ENCODE results near the gene ABI2. TPM values are rescaled to one million over a fixed set of nuclear protein-coding genes. Genes with fewer than 3 reads are reported as not detected.

ABI2 gene
- total RNA-seq, 5 donors from 2014 or later (not counting 1 experiment from before 2014, with no cell fraction given): 22.3 to 29.4 (median 26.7) TPM

DNA sequence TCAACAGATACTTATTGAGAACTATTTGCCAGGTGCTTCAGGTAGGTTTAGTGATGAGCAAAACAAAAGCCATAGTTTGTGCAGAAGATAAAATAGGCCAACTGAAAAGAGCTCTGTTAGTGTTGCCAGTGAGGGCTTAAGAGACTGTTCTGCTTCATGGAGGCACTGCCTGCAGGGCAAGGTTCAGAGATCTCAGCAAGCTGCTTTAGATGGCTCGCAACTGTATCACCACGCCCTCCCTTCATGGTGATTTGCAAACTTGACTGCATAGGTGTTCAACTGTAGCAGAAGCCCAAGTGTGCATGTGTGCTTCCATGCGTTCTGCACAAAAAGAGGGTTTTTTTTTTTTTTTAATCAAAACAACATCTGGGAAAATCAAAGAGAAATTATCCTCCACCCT, 122.4 kb downstream of the ABI2 start:
- H3K27me3 ChIP-seq (replicated peaks in 1 of 2; ENCODE audit: control insufficient read depth in 2 of 2, extremely low read depth in 1 of 2, insufficient read depth in 2 of 2, low read length in 1 of 2): no peaks in the 10 kb centered on the region
- CTCF ChIA-PET: interaction anchor here (0.6 to 0.7 kb wide), 7 partner anchors 9 to 1367 kb away, joined by 3 to 5 read pairs (median 3); no protein-coding TSS in a partner anchor
- no peak overlapping the region for H3K27ac Mint-ChIP-seq

DNA sequence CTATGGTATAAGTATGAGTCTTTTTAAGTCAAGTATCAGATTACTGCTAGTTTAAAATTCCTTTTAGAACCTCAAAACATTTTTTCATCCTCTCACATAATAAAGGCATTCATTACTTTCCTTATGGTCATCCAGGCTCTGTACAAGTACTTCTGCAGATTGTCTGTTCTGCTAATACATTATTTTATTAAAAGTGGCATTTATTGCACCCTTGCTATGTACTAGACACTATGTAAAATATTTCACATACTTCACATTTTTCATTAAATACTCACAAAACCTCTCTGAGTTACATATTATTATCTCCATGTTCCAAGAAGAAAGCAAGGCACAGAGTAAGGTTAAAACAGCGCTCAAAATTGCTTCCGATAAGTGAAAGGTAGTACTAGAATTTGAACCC, 122.8 kb downstream of the ABI2 start:
- DNase-seq: no peak
- Histone ChIP-seq H3K27ac (ENCODE audit: low read length) (no peak overlapping the region), H3K27me3 (replicated peaks in 1 of 2; ENCODE audit: control insufficient read depth in 2 of 2, extremely low read depth in 1 of 2, insufficient read depth in 2 of 2, low read length in 1 of 2) (no peaks in the 10 kb centered on the region), H3K4me1 (ENCODE audit: control insufficient read depth in 1 of 2, extremely low read depth in 1 of 2, insufficient read depth in 2 of 2, low read length in 2 of 2) (no peaks in the 10 kb centered on the region), H3K9me3 (no peaks in the 10 kb centered on the region), H3K36me3 (ENCODE audit: control insufficient read depth in 2 of 2, extremely low read depth in 1 of 2, insufficient read depth in 1 of 2, low read length in 1 of 2) (no peaks in the 10 kb centered on the region), H3K4me3 (ENCODE audit: control insufficient read depth in 1 of 2, extremely low read depth in 1 of 2, low read length in 1 of 2) (no peak overlapping the region)
- POLR2A ChIA-PET: no interaction called here
- peaks cover 0 to 4% (median under 1%) of the 10 kb centered on the region in 3 donors for H3K4me1 Mint-ChIP-seq
- H3K27me3 Mint-ChIP-seq: no peaks in the 10 kb centered on the region
- CTCF ChIA-PET: no interaction called here
- H3K4me3 Mint-ChIP-seq: no peak overlapping the region
- no peaks in the 10 kb centered on the region for H3K9me3 Mint-ChIP-seq
- no peak overlapping the region for H3K27ac Mint-ChIP-seq
- H3K36me3 Mint-ChIP-seq: no peaks in the 10 kb centered on the region
- no CpG with 5 or more reads among the region's 2 CpGs for WGBS (ENCODE audit: insufficient coverage)
- ATAC-seq (replicated peaks in 1 of 4): no peak

More for the DNA sequence above, 122.4 kb downstream of the ABI2 start:
- DNase-seq (no peak), ATAC-seq (replicated peaks in 1 of 4) (no peak)
- Mint-ChIP-seq H3K9me3 (no peaks in the 10 kb centered on the region), H3K4me1 (peaks cover 0 to 4% (median 2%) of the 10 kb centered on the region in 3 donors), H3K4me3 (no peak overlapping the region), H3K27me3 (no peaks in the 10 kb centered on the region), H3K36me3 (no peaks in the 10 kb centered on the region)
- Histone ChIP-seq H3K36me3 (ENCODE audit: control insufficient read depth in 2 of 2, extremely low read depth in 1 of 2, insufficient read depth in 1 of 2, low read length in 1 of 2) (no peaks in the 10 kb centered on the region), H3K9me3 (no peaks in the 10 kb centered on the region), H3K4me1 (ENCODE audit: control insufficient read depth in 1 of 2, extremely low read depth in 1 of 2, insufficient read depth in 2 of 2, low read length in 2 of 2) (no peaks in the 10 kb centered on the region), H3K4me3 (ENCODE audit: control insufficient read depth in 1 of 2, extremely low read depth in 1 of 2, low read length in 1 of 2) (no peak overlapping the region), H3K27ac (ENCODE audit: low read length) (no peak overlapping the region)
- POLR2A ChIA-PET: no interaction called here
- 100% methylated on average over 2 of the region's 3 CpGs for WGBS (ENCODE audit: insufficient coverage)

- ATAC-seq (replicated peaks in 1 of 4) (no peak), DNase-seq (no peak)
- H3K4me3 Mint-ChIP-seq: no peak overlapping the region
- H3K36me3 Mint-ChIP-seq: no peaks in the 10 kb centered on the region
- WGBS (ENCODE audit: insufficient coverage): no CpG with 5 or more reads among the region's 1 CpG
- Histone ChIP-seq H3K27ac (ENCODE audit: low read length) (no peak overlapping the region), H3K27me3 (replicated peaks in 1 of 2; ENCODE audit: control insufficient read depth in 2 of 2, extremely low read depth in 1 of 2, insufficient read depth in 2 of 2, low read length in 1 of 2) (no peaks in the 10 kb centered on the region), H3K4me1 (ENCODE audit: control insufficient read depth in 1 of 2, extremely low read depth in 1 of 2, insufficient read depth in 2 of 2, low read length in 2 of 2) (no peaks in the 10 kb centered on the region), H3K36me3 (ENCODE audit: control insufficient read depth in 2 of 2, extremely low read depth in 1 of 2, insufficient read depth in 1 of 2, low read length in 1 of 2) (no peaks in the 10 kb centered on the region), H3K9me3 (no peaks in the 10 kb centered on the region), H3K4me3 (ENCODE audit: control insufficient read depth in 1 of 2, extremely low read depth in 1 of 2, low read length in 1 of 2) (no peak overlapping the region)
- POLR2A ChIA-PET: no interaction called here
- no peaks in the 10 kb centered on the region for H3K27me3 Mint-ChIP-seq
- H3K4me1 Mint-ChIP-seq: peaks cover 0 to 4% (median 0%) of the 10 kb centered on the region in 3 donors
- no peak overlapping the region for H3K27ac Mint-ChIP-seq
- CTCF ChIA-PET: no interaction called here
- H3K9me3 Mint-ChIP-seq: no peaks in the 10 kb centered on the region
Observed at GRCh38 chr2:203451689-203452088, 123.5 kb downstream of the ABI2 start.

GRCh38 chr2:203453858-203454451, 125.8 kb downstream of the ABI2 start:
- no peaks in the 10 kb centered on the region for H3K9me3 ChIP-seq
- ChIA-PET POLR2A (interaction anchor here in 1 of 2 donors (0.6 kb wide), 1 partner anchor 333 kb away, joined by 3 read pairs; no protein-coding TSS in a partner anchor), CTCF (interaction anchor here (0.6 to 1.7 kb wide), 9 partner anchors 9 to 742 kb away, joined by 3 to 7 read pairs (median 3); no protein-coding TSS in a partner anchor)
- no peaks in the 10 kb centered on the region for H3K27me3 Mint-ChIP-seq
- H3K36me3 ChIP-seq (ENCODE audit: control insufficient read depth in 2 of 2, extremely low read depth in 1 of 2, insufficient read depth in 1 of 2, low read length in 1 of 2): no peaks in the 10 kb centered on the region
- no peaks in the 10 kb centered on the region for H3K36me3 Mint-ChIP-seq
- H3K4me3 ChIP-seq (ENCODE audit: control insufficient read depth in 1 of 2, extremely low read depth in 1 of 2, low read length in 1 of 2): no peak overlapping the region
- DNase-seq: peak in 14 of 35 experiments; percentile 1 to 69 (median 14)
- H3K4me1 ChIP-seq (ENCODE audit: control insufficient read depth in 1 of 2, extremely low read depth in 1 of 2, insufficient read depth in 2 of 2, low read length in 2 of 2): no peaks in the 10 kb centered on the region
- no peaks in the 10 kb centered on the region for H3K27me3 ChIP-seq (replicated peaks in 1 of 2; ENCODE audit: control insufficient read depth in 2 of 2, extremely low read depth in 1 of 2, insufficient read depth in 2 of 2, low read length in 1 of 2)
- no peak overlapping the region for H3K4me3 Mint-ChIP-seq
- no CpG with 5 or more reads among the region's 1 CpG for WGBS (ENCODE audit: insufficient coverage)
- ATAC-seq (replicated peaks in 1 of 4): peak in 3 of 4 experiments; percentile 29 to 60 (median 34)
- no peaks in the 10 kb centered on the region for H3K9me3 Mint-ChIP-seq
- H3K27ac Mint-ChIP-seq: no peak overlapping the region
- H3K27ac ChIP-seq (ENCODE audit: low read length): no peak overlapping the region
- peaks cover 0 to 4% (median 0%) of the 10 kb centered on the region in 3 donors for H3K4me1 Mint-ChIP-seq

DNA sequence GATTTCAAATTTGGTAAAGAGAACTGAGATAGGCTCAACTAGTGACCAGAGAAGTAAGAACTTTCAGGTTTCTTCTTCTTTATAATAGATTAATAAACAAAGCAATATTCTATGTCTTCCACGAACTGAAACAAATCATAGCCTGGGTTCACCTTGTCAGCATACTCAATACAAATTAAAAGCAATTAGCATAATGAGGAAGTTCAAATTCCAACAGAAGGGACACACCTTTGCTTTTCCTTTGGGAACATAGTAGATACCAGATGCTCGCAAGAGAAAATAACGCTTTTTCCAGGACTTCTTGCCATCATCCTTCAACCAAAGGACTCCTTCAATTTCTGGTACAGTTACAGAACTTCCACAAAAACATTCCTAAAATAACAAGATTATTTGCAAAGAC, 127.0 kb downstream of the ABI2 start:
- no peak overlapping the region for H3K4me3 ChIP-seq (ENCODE audit: control insufficient read depth in 1 of 2, extremely low read depth in 1 of 2, low read length in 1 of 2)
- no peak for ATAC-seq (replicated peaks in 1 of 4)

DNA sequence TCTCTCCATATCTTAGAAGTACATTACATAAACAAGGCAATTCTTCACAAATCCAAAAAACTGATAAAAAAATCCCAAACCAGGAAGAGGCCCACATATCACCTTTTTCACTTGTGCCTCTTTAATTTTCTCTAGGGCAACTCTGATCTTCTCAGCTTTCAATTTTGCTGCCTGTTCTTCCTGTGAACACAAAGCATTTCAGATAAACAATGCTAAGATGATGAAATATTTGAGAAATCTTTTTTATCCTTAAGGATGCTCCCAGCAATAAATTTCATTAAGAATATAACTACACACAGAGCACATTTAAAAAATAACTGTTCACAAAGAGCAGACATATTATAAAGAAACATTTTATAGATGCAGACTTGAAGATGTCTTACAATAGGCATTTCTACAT, 133.6 kb downstream of the ABI2 start:
- no peak overlapping the region for H3K27ac Mint-ChIP-seq
- no peaks in the 10 kb centered on the region for H3K4me1 ChIP-seq (ENCODE audit: control insufficient read depth in 1 of 2, extremely low read depth in 1 of 2, insufficient read depth in 2 of 2, low read length in 2 of 2)
- H3K27me3 ChIP-seq (replicated peaks in 1 of 2; ENCODE audit: control insufficient read depth in 2 of 2, extremely low read depth in 1 of 2, insufficient read depth in 2 of 2, low read length in 1 of 2): no peaks in the 10 kb centered on the region
- no peak overlapping the region for H3K4me3 ChIP-seq (ENCODE audit: control insufficient read depth in 1 of 2, extremely low read depth in 1 of 2, low read length in 1 of 2)
- no peak overlapping the region for H3K27ac ChIP-seq (ENCODE audit: low read length)
- DNase-seq: no peak
- peaks cover 1 to 3% of the 10 kb centered on the region in 2 donors for H3K27me3 Mint-ChIP-seq
- H3K9me3 ChIP-seq: no peaks in the 10 kb centered on the region
- POLR2A ChIA-PET: no interaction called here
- no peaks in the 10 kb centered on the region for H3K9me3 Mint-ChIP-seq
- no peak overlapping the region for H3K4me3 Mint-ChIP-seq
- no peaks in the 10 kb centered on the region for H3K36me3 ChIP-seq (ENCODE audit: control insufficient read depth in 2 of 2, extremely low read depth in 1 of 2, insufficient read depth in 1 of 2, low read length in 1 of 2)
- ATAC-seq (replicated peaks in 1 of 4): no peak
- CTCF ChIA-PET: no interaction called here
- H3K4me1 Mint-ChIP-seq: no peaks in the 10 kb centered on the region
- peaks cover 3% of the 10 kb centered on the region for H3K36me3 Mint-ChIP-seq

More for the DNA sequence above, 127.0 kb downstream of the ABI2 start:
- no peaks in the 10 kb centered on the region for H3K36me3 ChIP-seq (ENCODE audit: control insufficient read depth in 2 of 2, extremely low read depth in 1 of 2, insufficient read depth in 1 of 2, low read length in 1 of 2)
- CTCF ChIA-PET: interaction anchor here (0.5 to 1.7 kb wide), 5 partner anchors 21 to 946 kb away, joined by 3 to 9 read pairs (median 5); no protein-coding TSS in a partner anchor
- Mint-ChIP-seq H3K27ac (no peak overlapping the region), H3K9me3 (no peaks in the 10 kb centered on the region), H3K4me3 (no peak overlapping the region), H3K27me3 (no peaks in the 10 kb centered on the region), H3K36me3 (peaks cover 3% of the 10 kb centered on the region), H3K4me1 (peaks cover 0 to 4% (median 0%) of the 10 kb centered on the region in 3 donors)
- POLR2A ChIA-PET: no interaction called here
- H3K27ac ChIP-seq (ENCODE audit: low read length): no peak overlapping the region
- H3K9me3 ChIP-seq: no peaks in the 10 kb centered on the region
- no peak for DNase-seq
- no peaks in the 10 kb centered on the region for H3K4me1 ChIP-seq (ENCODE audit: control insufficient read depth in 1 of 2, extremely low read depth in 1 of 2, insufficient read depth in 2 of 2, low read length in 2 of 2)
- 78% methylated on average over 3 of the region's 3 CpGs for WGBS (ENCODE audit: insufficient coverage)
- H3K27me3 ChIP-seq (replicated peaks in 1 of 2; ENCODE audit: control insufficient read depth in 2 of 2, extremely low read depth in 1 of 2, insufficient read depth in 2 of 2, low read length in 1 of 2): no peaks in the 10 kb centered on the region
